ENCODE results near the gene SLC7A14. TPM values are rescaled to one million over a fixed set of nuclear protein-coding genes. Genes with fewer than 3 reads are reported as not detected.

SLC7A14 gene
- total and polyA plus RNA-seq, 2 of the 4 experiments (the other 2 are of a cell fraction) = 2.7 to 6.8 TPM

- Histone ChIP-seq H2BK120ac (ENCODE audit: low read depth, low read length) (no peak overlapping the region), H3K4me1 (ENCODE audit: control insufficient read depth, insufficient read depth, low read length) (no peaks in the 10 kb centered on the region), H2AFZ (replicated peaks; ENCODE audit: low read length, poor library complexity) (no peak overlapping the region), H3K18ac (ENCODE audit: low read depth, low read length) (no peak overlapping the region), H3K9ac (ENCODE audit: low read depth, low read length) (no peak overlapping the region), H3K4me2 (ENCODE audit: low read depth, low read length) (no peak overlapping the region), H4K20me1 (ENCODE audit: insufficient read depth, low read length) (no peaks in the 10 kb centered on the region), H3K79me1 (ENCODE audit: low read depth in 1 of 2, low read length in 2 of 2) (no peaks in the 10 kb centered on the region), H3K9me1 (ENCODE audit: insufficient read depth, low read length) (no peaks in the 10 kb centered on the region), H4K91ac (ENCODE audit: insufficient read depth, low read depth, low read length) (no peak overlapping the region), H2BK15ac (ENCODE audit: low read depth, low read length) (no peak overlapping the region), H3K27ac (ENCODE audit: insufficient read depth, low read length) (no peak overlapping the region), H4K5ac (ENCODE audit: low read depth, low read length) (no peak overlapping the region), H2AK5ac (ENCODE audit: low read depth, low read length) (no peak overlapping the region), H4K8ac (ENCODE audit: low read depth in 2 of 2, low read length in 2 of 2) (no peak overlapping the region), H3K36me3 (ENCODE audit: control insufficient read depth, insufficient read depth, low read length) (no peaks in the 10 kb centered on the region), H3K14ac (replicated peaks; ENCODE audit: low read depth, low read length) (no peak overlapping the region), H3K27me3 (ENCODE audit: control insufficient read depth, insufficient read depth, low read length) (peaks cover under 1% of the 10 kb centered on the region), H3K4me3 (ENCODE audit: insufficient read depth, low read depth, low read length) (no peak overlapping the region), H2BK20ac (ENCODE audit: low read depth, low read length) (no peak overlapping the region), H2AK9ac (replicated peaks; ENCODE audit: low read depth, low read length, poor library complexity) (no peak overlapping the region), H3K9me3 (ENCODE audit: control insufficient read depth, insufficient read depth, low read length) (no peaks in the 10 kb centered on the region), H3K56ac (ENCODE audit: extremely low read depth, insufficient read depth, low read length) (no peak overlapping the region), H2BK5ac (ENCODE audit: low read depth, low read length, poor library complexity, severe bottlenecking) (no peak overlapping the region), H3K23ac (ENCODE audit: low read depth, low read length) (no peak overlapping the region), H3K4ac (ENCODE audit: low read depth, low read length) (no peak overlapping the region)
- dilution Hi-C loops (cut with HindIII; ENCODE audit: low sequenced_read_pairs, unreplicated experiment) (no loop called here), in situ Hi-C loops (cut with MboI; ENCODE audit: low sequenced_read_pairs) (no loop called here), intact Hi-C loops (cut with micrococcal nuclease) (no loop called here)
- ATAC-seq (ENCODE audit: low read depth) = no peak
- ChIA-PET CTCF (no interaction called here), POLR2A (ENCODE audit: unreplicated experiment) (interaction anchor here (0.8 kb wide), 1 partner anchor 188 kb away, joined by 3 read pairs; no protein-coding TSS in a partner anchor)
- no peak for DNase-seq
- BruUV-seq (replicated peaks) = no TSS peak
- TF ChIP-seq USF2 (IDR thresholded peaks at IDR 0.05; ENCODE audit: low read depth, low read length) (no peak), MAFK (IDR thresholded peaks at IDR 0.05; ENCODE audit: low read depth, low read length) (no peak), POLR2A (IDR thresholded peaks at IDR 0.05; ENCODE audit: low read depth, low read length) (no peak), ELK1 (IDR thresholded peaks at IDR 0.05; ENCODE audit: borderline replicate concordance, low read depth, low read length) (no peak), CTCF (conservative IDR thresholded peaks at IDR 0.05; ENCODE audit: low read depth, low read length) (no peak), RFX5 (IDR thresholded peaks at IDR 0.05; ENCODE audit: low read depth, low read length) (no peak), CHD1 (IDR thresholded peaks at IDR 0.05; ENCODE audit: low read depth, low read length) (no peak), NFE2L2 (IDR thresholded peaks at IDR 0.05; ENCODE audit: low read depth, low read length) (no peak), RCOR1 (IDR thresholded peaks at IDR 0.05; ENCODE audit: insufficient replicate concordance, low read length) (no peak), CEBPB (IDR thresholded peaks at IDR 0.05; ENCODE audit: low read depth, low read length) (no peak)
- WGBS, 2 experiments (ENCODE audit: extremely low coverage in 2 of 2, insufficient read length in 1 of 2) = no CpG with 5 or more reads among the region's 3 CpGs
Observed at GRCh38 chr3:170579646-170580045, 6.2 kb downstream of the SLC7A14 start.

Measured in IMR-90 (cell line).